Limb (tissue), 2 donors: ENCODE data around the gene DNAI2.
A peak's percentile ranks its signal among the peaks of the same experiment; 100 is the strongest.

ENCODE experiments used
- DNase-seq, 2 donors: peaks; one replicate each; pipeline ENCODE4 v3.0.0-alpha.2; 2016; ENCODE audit errors: extremely low spot score in 2 of 2

DNAI2 gene

DNA sequence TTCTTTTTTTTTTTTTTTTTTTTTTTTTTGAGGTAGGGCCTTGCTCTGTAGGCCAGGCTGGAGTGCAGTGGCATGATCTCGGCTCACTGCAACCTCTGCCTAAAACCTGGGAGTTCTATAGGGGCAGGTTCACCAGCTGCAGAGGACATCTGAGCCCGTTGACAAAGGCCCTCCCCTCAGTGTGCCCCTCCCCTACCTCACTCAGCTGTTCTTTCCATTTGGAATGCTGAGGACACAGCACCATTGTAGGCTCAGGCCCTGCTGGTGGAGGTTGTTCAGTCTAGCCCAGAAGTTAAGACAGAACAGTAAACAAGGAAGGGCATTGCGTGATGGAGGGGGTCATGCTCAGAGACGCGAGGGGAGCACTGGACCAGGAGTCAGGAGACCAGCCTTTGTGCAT lies 30.1 kb downstream of the DNAI2 start:
- DNase-seq: no peak

DNA sequence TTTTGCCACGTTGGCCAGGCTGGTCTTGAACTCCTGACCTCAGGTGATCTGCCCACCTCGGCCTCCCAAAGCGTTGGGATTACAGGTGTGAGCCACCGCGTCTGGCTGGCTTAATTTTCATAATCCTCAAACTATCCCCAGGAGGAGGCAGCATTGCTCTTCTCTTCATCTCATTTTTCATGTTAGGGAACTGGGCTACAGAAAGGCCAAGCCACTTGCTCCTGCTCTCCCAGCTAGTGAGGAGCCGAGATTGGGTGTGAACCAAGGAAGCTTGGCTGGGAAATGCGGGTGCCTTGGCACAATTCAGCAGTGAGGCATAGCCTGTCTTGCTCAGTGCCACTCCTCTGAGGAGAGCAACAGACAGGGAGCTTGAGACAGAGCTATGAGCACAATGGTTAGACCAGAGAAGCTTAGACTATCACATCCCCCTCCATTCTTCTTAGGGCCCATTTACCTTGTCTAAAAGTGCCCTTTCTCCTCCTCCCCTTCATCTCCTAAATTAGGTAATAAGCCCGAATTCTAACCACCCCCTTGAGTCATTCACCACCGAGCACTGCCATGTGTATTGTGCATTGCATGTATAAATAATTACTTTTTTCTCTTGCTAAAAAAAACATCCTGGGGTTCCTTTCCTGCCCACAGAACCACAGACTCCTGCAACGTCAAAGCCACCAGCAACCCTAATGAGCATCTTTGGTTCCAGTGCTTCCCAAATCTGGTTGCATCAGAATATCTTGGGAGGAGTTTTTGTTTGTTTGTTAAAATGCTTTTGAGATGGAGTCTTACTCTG lies 32.0 kb downstream of the DNAI2 start:
- DNase-seq: no peak

DNA sequence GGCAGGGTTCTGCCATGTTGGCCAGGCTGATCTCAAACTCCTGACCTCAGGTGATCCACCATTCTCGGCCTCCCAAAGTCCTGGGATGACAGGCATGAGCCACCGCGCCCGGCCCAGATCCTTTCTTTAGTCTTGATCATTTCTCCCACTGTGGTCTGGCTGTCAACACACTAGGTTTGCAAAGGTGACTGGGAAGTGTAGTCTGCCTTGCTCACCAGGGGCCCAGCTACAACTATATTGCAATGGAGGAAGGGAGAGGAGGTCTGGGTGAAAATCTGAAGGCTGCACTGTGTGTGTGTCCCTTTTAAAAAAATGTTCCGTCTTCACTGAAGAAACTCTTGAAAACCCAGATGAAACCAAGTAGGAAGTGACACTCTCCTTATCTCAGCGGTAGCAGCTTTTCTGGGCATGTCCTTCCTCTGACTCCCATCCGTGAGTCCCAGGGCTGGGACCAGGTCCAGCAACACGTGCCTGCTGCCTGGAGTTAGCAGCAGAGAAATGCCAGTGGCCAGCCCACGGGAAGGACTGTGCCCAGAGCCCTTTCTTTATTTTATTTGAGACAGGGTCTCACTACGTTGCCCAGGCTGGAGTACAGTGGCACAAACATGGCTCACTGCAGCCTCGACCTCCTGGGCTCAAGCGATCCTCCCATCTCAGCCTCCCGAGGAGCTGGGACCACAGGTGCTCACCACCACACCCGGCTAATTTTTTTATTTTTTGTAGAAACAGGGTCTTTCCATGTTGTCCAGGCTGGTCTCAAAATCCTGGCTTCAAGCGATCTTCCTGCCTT lies 34.1 kb downstream of the DNAI2 start:
- DNase-seq: no peak

DNA sequence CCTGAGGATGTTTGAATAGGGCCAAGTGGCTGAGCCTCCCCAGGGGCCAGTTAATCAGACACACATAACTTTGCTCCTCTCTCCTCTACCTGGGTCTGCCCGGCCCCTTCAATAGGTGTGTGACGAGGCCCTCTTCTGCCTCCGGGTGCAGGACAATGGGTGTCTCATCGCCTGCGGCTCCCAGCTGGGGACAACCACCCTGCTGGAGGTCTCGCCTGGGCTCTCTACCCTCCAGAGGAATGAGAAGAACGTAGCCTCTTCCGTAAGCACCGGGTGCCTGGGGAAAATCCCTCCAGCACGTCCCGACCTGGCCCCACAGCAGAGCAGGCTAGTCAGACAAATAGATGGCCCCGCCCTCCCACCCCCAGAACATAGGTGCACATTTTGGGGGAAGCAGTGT lies 35.9 kb downstream of the DNAI2 start:
- DNase-seq: no peak

DNA sequence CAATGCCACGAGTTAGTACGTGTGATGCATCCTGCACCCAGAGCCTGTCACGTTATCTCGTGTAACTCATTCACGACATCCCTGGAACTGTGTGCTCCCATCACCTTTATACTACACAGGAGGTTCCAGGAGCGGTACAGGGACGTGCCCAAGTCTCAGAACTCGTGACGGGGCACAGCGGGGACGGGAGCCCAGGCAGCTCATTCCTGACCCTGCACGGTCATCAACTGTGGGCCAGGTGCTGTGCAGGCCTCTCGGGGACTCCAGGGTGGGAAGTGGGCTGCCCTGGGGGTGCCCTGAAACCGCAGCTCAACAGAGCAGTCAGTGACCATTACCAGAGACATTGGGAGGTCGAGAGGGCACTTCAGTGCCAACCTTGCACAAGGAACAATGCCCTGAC lies 40.8 kb downstream of the DNAI2 start:
- DNase-seq: no peak

DNA sequence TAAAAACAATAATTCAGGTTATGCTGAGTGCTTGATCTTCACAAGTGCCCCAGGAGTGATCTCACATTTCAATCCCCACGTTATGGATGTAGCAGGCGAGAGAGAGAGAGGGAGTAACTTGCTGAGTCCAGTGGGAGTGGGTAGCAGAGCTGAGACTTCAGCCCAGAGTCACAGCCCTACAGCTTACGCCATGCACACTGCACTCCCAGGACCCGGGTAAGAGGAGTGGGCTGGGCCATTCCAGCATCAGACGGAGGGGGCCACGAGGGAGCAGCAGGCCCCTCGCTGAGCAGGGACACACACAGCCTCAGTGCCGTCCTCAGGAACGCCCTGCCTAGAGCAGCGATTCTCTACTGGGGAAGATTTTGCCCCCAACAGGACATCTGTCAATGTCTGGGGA lies 42.2 kb downstream of the DNAI2 start:
- no peak for DNase-seq

DNA sequence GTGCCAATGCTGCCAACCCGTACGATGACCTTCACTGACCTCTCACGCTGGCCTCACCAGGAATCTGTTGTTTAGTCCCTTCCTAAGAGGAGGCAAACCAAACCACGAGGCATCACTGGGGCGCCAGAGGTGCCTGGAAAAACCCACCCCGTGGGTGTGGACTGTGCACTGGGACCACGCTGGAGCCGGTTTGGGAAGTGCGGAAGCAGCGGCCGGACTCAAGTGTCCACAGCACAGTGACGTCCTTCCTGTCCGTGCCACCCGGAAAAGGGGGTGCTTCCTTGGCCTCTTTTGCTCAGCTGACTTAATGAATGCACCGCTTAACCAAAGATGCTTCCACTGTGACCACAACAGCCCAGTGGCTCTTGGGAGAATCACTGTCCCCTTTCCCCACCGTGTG lies 43.0 kb downstream of the DNAI2 start:
- DNase-seq: no peak

DNA sequence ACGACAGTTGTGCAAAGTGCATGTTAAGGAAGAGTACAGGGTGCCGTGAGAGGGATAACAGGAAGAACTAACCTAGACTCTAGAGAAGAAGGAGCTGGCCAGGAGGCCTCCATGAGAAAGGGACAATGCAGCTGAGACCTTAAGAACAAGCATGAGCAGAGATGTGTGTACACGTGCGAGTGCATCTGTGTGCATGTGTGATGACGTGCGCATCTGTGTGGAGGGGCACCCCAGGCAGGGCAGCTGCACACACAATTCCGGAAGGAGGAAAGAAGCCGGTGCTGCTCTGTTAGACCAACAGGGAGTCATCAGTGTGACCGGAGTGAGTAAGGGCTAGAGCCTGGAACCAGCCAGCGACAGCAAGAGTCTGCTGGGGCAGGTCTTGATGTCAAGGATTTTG lies 44.4 kb downstream of the DNAI2 start:
- no peak for DNase-seq

DNA sequence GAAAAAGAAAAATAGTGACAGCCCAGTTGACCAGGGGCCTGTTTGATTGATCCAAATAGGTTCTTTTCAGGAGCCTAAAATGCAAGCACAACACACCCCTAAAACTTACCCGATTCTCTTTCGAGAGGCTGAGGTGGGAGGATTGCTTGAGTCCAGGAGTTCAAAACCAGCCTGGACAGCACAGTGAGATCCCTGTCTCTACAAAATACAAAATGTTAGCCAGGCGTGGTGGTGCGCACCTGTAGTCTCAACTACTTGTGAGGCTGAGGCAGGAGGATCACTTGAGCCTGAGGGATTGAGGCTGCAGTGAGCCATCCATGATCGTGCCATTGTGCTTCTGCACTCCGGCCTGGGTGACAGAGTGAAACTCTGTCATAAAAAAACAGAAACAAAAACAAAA lies 50.5 kb downstream of the DNAI2 start:
- no peak for DNase-seq

DNA sequence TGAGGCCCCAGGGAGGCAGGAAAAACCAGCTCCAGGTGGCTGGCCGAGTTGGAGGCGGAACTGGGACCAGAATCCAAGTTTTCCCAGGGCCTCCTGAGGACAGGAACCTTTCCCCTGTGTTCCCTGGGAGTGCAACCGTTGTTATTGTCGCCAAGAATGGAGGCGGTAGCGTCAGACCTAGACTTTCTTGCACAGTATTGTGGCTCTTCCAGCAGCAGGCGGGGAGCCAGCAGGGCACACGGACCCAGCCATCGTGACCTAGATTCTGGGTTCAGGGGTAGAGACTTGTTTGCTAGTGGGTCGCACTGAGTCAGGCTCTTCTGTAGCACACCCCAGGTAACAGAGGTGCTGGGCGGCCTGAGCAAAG lies 51.3 kb downstream of the DNAI2 start:
- no peak for DNase-seq

DNA sequence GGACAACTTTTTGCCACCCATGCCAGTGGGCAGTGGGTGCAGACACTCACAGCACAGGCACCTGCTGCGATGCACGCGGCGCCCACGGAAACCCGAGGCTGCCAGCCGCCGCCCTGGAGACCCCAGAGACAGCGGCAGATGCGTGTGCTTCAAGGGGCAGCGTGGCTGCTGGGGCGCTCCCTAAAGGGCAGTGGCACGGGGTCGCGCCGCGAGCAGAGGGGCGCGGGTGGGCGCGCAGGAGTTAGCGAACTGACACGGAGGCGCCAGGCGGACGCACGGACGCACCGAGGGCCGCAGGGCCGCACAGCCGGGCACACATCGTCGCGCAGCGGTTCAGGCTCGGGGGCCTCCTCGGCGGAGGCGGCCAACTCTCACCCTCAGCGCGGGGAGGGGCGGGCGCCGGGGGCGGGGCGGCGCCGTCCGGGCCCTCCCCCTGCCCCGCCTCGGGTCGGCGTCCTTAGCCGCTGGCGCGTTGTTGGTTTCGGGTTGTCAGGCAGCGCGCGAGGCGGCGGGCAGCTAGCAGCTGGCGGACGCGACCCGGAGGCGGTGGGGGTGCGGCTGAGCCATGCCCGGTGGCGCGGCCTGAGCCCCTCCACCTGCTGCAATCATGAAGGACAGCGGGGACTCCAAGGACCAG lies 51.8 kb downstream of the DNAI2 start, which contains the start of gene KIF19:
KIF19 (plus strand) TSS at position 484 of the 637 bp plus-strand sequence; CDS start at position 608, 124 bp downstream.
- DNase-seq: peak; percentile 52 to 64

DNA sequence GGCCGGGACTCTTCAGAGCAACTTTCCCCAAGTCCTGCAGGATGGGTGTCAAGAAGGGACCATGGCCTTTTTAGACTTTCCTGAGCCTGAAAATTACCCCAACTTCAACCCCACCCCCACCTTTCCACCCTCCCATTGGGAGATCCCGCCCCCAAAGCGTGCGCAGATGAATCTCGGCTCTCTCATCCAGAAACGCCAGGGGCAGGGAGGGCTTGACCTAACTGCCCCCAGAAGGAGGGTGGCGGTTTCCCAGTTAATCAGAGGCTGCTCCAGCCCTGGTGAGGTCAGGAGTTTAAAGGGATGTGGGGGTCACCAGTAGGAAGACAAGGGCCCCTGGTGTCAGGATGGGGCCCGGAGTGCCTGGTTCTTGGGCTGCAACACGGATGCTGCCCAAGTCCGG lies 52.5 kb downstream of the DNAI2 start:
- DNase-seq: no peak

DNA sequence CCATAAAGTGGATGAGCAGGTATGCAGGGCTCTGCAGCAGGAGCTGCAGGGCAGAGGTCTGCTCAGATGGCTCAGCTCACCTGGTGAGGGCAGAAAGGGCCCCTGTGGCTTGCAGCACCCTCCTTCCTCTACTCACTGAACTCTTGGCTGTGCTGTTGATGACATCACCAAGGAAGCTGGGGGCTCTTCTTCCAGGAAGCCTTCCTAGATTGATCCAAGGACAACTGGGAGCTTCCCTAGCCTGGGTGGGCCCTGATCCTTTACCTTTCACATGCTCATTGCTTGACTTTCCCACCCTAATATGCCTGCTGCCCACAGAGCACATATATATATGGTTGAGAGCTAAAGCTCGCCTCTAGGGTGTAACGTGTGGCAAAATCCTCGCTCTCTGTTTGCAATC lies 54.5 kb downstream of the DNAI2 start:
- DNase-seq: no peak

DNA sequence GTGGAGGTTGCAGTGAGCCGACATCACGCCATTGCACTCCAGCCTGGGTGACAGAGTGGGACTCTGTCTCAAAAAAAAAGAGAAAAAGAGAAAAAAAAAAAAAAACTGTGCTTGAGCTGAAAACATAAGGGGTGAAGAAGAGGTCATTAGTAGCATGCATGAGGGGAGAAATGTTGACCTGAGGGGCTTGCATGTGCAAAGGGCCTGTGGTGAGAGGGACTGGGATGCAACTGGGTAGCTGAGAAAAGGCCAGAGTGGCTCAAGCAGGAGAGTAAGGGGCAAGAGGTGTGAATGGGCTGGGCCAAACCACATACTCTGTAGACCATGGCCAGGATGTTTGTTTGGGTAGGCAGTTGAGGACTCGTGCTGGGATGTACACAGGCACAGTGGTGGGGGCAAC lies 55.3 kb downstream of the DNAI2 start:
- no peak for DNase-seq

DNA sequence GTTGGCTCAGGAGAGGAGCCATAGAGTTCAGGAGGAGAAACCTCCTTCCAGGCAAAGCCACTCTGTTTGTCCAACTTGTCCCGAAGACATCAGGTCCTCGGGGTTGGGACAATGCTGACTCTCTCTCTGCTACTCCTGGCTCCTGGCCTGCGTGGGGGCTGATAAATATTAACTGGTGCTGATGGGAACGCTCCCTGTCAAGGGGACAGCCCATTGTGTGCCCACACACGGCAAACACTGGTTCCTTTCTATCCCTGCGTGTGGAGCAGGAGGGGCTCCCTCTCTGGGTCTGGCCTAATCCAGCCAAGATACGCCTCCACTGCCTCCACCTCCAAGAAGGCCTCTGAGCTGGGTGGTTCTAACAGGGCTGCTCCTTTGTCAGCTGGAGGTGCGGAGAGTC lies 56.4 kb downstream of the DNAI2 start:
- DNase-seq: no peak

DNA sequence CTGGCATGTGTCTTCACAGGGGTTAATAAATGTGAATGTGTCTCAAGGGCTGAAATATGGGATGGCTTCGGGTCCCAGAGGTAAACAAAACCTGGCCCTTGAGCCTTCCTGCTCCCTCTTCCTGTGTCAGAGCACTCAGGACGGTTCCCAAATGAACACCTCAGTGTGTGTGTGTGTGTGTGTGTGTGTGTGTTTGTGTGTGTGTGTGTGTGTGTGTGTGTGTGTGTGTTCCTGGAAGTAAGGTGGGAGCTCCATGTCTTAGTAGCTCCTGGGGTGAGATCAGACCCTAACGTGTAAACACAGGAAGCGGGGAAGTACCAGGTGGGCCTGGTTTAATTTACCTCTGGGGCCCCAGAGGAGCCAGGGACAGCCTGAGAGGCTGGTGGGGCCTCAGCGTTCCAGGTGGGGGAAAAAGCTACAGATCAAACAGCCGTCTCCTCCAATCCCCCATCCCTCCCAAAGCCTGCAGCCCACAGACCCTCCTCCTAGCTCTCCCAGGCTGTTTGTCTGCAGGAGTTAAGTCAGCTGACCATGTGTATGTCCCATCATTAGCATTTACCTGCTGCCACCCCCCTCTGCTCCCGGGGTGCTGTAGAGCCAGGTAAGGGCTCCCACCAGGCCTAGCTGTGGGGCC lies 58.1 kb downstream of the DNAI2 start:
- DNase-seq: no peak

DNA sequence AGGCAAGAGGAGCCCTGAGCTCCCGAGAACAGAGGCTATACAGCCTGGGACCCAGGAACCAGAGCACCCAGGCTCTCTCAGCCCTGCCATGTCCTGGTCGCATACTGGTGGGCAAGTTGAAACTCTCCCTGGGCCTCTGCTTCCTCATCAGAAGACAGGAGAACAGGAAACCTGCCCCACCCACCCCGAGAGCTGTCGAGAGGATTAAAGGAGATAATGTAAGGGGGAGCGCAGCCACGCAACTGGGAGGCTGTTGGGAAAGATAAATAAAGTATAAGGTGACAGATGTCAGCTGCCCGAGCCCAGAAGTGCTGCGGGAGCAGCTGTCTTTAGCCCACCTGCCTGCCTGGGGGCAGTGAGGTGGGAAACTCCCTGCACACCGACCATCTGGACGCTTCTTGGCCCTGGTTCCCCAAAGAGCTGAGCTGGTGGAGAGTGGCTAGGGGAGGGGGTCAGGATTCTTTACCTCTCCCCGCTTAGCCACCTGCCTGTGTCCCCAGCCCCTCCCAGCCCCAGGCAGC lies 58.8 kb downstream of the DNAI2 start:
- peak in 1 of 2 donors; percentile 21 for DNase-seq

DNA sequence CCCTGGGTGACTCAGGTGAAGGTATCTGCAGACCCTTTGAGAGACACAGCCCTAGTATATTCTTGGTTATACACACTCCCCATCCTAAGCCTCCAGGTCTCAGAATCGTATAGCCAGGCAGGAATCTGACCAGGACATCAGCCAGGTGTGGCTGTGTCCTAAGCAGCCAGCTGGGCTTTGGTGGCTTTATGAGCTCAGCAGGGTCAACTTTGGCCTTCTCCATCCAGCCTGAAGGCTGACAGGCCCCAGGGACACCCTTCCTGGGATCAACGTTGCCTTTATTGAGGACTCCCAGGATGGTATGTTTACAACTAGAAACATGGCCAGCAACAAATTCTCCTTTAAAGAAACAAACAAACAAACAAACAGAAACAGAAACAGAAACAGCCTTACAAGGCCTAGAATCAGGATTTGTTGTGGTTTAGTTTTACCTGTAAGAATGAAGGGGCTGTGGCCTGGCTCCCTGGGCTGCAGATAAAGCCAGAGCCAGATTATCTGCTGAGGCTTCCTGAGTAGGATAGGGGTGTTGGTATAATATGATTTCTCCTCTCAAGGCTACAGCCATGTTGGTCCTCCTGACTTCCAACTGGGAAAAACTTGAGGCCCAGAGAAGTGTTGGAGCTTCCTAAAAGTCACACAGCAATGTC lies 60.5 kb downstream of the DNAI2 start:
- DNase-seq: no peak

DNA sequence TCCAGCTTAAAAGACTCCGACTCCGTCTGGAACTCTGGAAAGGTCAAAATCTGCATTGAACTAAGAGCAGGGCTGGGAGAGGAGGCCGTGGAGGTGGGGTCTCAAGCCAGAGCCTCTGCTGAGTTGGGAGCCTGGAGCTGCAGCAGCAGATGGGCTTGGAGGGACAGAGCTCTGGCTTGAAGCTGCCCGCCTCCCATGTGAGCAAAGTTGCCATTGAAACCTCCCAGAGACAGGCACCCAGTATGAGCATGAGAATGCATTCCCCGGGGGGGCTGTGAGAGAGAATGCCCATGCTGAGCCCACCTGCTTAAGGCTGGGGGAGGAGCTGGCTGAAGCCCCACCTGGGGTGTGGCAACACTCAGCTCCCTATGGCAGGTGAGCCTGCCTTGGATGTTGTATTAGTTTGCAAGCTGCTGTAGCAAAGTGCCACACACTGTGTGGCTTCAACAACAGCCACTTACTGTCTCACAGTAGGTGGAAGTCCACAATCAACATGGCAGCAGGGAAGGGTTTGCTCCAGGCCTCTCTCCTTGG lies 61.6 kb downstream of the DNAI2 start:
- DNase-seq: no peak

DNA sequence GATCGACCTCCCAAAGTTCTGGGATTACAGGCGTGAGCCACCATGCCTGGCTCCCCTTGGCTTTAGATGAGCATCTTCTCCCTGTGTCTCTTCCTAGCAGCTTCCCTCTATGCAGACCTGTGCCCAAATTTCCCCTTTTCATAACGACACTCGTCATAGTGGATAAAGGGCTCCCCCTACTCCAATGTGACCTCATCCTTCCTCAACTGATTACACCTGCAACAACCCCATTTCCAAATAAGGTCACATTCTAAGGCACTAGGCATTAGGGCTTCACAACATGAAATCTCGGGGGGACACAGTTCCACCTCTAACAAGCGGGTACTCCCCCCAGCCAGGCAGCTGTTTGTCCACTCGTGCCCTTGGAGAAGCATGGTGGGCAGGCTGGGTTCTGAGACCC lies 62.3 kb downstream of the DNAI2 start:
- no peak for DNase-seq
